HEK293 (cell line): ENCODE results near the gene GRIA1.

ENCODE experiments used
- CTCF ChIA-PET: fragments of 350-600 bp; formaldehyde crosslinking; extraction: SDS; loops from one replicate; lab custom pipeline; 2021; ENCODE audit warnings: antibody characterized with exemption; lab: Yijun Ruan, JAX
- POLR2A ChIA-PET: fragments of 300-600 bp; formaldehyde crosslinking; extraction: SDS; loops from one replicate; lab custom pipeline; 2020; ENCODE audit warnings: antibody characterized with exemption, inconsistent platforms; lab: Yijun Ruan, JAX
- H3K27ac ChIP-seq: fragments of 200-500 bp; sonication (Bioruptor generic); 2 replicates; pipeline ENCODE4 v1.5.1; 2014; ENCODE audit warnings: low read depth, low read length, control low read depth, inconsistent platforms; ENCODE audit errors: extremely low read depth
- H3K36me3 ChIP-seq, 2 experiments: fragments of 200-500 bp in 1 of 2; sonication (Bioruptor generic) in 1 of 2; 1 replicate in 1 of 2; 2 replicates in 1 of 2; pipeline ENCODE4 v1.5.1; 2014 to 2017; ENCODE audit warnings: inconsistent platforms in 2 of 2, low read length in 2 of 2; ENCODE audit not compliant: control insufficient read depth in 2 of 2, insufficient read depth in 1 of 2
- H3K4me1 ChIP-seq: fragments of 200-500 bp; sonication (Bioruptor generic); 2 replicates; pipeline ENCODE4 v1.5.1; 2014; ENCODE audit warnings: mild to moderate bottlenecking, low read length, inconsistent platforms; ENCODE audit not compliant: control insufficient read depth, insufficient read depth
- H3K4me3 ChIP-seq: 2 replicates; pipeline ENCODE4 v1.5.1; 2011; ENCODE audit warnings: low read depth, mild to moderate bottlenecking, control low read depth, low read length, moderate library complexity
- H3K9me3 ChIP-seq: fragments of 200-500 bp; sonication (Bioruptor generic); 2 replicates; pipeline ENCODE4 v1.5.1; 2014; ENCODE audit warnings: low read depth, low read length, inconsistent platforms; ENCODE audit not compliant: control insufficient read depth, insufficient read depth
- GLI4 ChIP-seq: fragments of 450-650 bp; formaldehyde crosslinking; IDR thresholded peaks from 2 replicates; pipeline ENCODE4 v1.5.1; 2016; ENCODE audit warnings: missing biosample characterization, missing genetic modification characterization
- HOXC10 ChIP-seq: sonication (generic); formaldehyde crosslinking; IDR thresholded peaks from 2 replicates; pipeline ENCODE4 v1.8.1; 2023; ENCODE audit warnings: mild to moderate bottlenecking, missing genetic modification reagents
- MYNN ChIP-seq: fragments of 450-650 bp; formaldehyde crosslinking; IDR thresholded peaks from 2 replicates; pipeline ENCODE4 v1.5.1; 2016; ENCODE audit warnings: missing biosample characterization, missing genetic modification characterization, borderline replicate concordance
- PRDM1 ChIP-seq: fragments of 450-650 bp; formaldehyde crosslinking; IDR thresholded peaks from 2 replicates; pipeline ENCODE4; 2016; ENCODE audit warnings: missing biosample characterization, missing genetic modification characterization
- YY2 ChIP-seq: fragments of 450-650 bp; formaldehyde crosslinking; IDR thresholded peaks from 2 replicates; pipeline ENCODE4 v1.5.1; 2016; ENCODE audit warnings: missing biosample characterization, missing genetic modification characterization
- ZBTB1 ChIP-seq: fragments of 450-650 bp; formaldehyde crosslinking; IDR thresholded peaks from 2 replicates; pipeline ENCODE4 v1.5.1; 2016; ENCODE audit warnings: missing biosample characterization, missing genetic modification characterization
- ZBTB48 ChIP-seq: fragments of 450-650 bp; formaldehyde crosslinking; IDR thresholded peaks from 2 replicates; pipeline ENCODE4 v1.5.1; 2016; ENCODE audit warnings: missing biosample characterization, missing genetic modification characterization
- ZBTB7A ChIP-seq: fragments of 450-650 bp; formaldehyde crosslinking; IDR thresholded peaks from 2 replicates; pipeline ENCODE4 v1.5.1; 2016; ENCODE audit warnings: low read depth, missing biosample characterization, missing genetic modification characterization
- ZNF155 ChIP-seq: fragments of 450-650 bp; formaldehyde crosslinking; IDR thresholded peaks from 2 replicates; pipeline ENCODE4 v1.5.1; 2016; ENCODE audit warnings: missing biosample characterization, missing genetic modification characterization
- ZNF324 ChIP-seq: fragments of 450-650 bp; formaldehyde crosslinking; IDR thresholded peaks from 2 replicates; pipeline ENCODE4 v1.5.1; 2016; ENCODE audit warnings: missing biosample characterization, missing genetic modification characterization
- ZNF341 ChIP-seq: fragments of 450-650 bp; formaldehyde crosslinking; IDR thresholded peaks from 2 replicates; pipeline ENCODE4; 2016; ENCODE audit warnings: low read depth, missing biosample characterization, missing genetic modification characterization
- ZNF549 ChIP-seq: fragments of 450-650 bp; IDR thresholded peaks from 2 replicates; pipeline ENCODE4 v1.5.1; 2018; ENCODE audit warnings: missing biosample characterization, missing genetic modification characterization, mild to moderate bottlenecking, inconsistent platforms, moderate library complexity
- ZNF585B ChIP-seq: fragments of 450-650 bp; formaldehyde crosslinking; IDR thresholded peaks from 2 replicates; pipeline ENCODE4 v1.5.1; 2016; ENCODE audit warnings: missing biosample characterization, missing genetic modification characterization
- ZNF623 ChIP-seq: fragments of 450-650 bp; formaldehyde crosslinking; IDR thresholded peaks from 2 replicates; pipeline ENCODE4 v1.5.1; 2016; ENCODE audit warnings: missing biosample characterization, missing genetic modification characterization
- ZNF654 ChIP-seq: fragments of 450-650 bp; formaldehyde crosslinking; IDR thresholded peaks from 2 replicates; pipeline ENCODE4 v1.5.1; 2016; ENCODE audit warnings: low read depth, missing biosample characterization, missing genetic modification characterization
- ZSCAN23 ChIP-seq: fragments of 450-650 bp; formaldehyde crosslinking; IDR thresholded peaks from 2 replicates; pipeline ENCODE4 v1.5.1; 2016; ENCODE audit warnings: missing biosample characterization, missing genetic modification characterization
- ZXDB ChIP-seq: fragments of 450-650 bp; formaldehyde crosslinking; IDR thresholded peaks from 2 replicates; pipeline ENCODE4 v1.5.1; 2016; ENCODE audit warnings: missing biosample characterization, missing genetic modification characterization
- TF ChIP-seq, protein P1 (sequence below): fragments of 450-650 bp; formaldehyde crosslinking; conservative IDR thresholded peaks from 2 replicates; pipeline ENCODE4 v1.5.1; 2016; ENCODE audit warnings: low read depth, missing biosample characterization, missing genetic modification characterization
- TF ChIP-seq, protein P2 (sequence below): fragments of 450-650 bp; formaldehyde crosslinking; IDR thresholded peaks from 2 replicates; pipeline ENCODE4 v1.5.1; 2016; ENCODE audit warnings: missing biosample characterization, missing genetic modification characterization
- TF ChIP-seq, protein P3 (sequence below): IDR thresholded peaks from 2 replicates; pipeline ENCODE4 v1.6.1; 2011; ENCODE audit warnings: mild to moderate bottlenecking, low read depth, low read length, borderline replicate concordance
- TF ChIP-seq, protein P4 (sequence below): fragments of 450-650 bp; formaldehyde crosslinking; IDR thresholded peaks from 2 replicates; pipeline ENCODE4 v1.5.1; 2017; ENCODE audit warnings: missing biosample characterization, missing genetic modification characterization
- TF ChIP-seq, protein P5 (sequence below): fragments of 450-650 bp; formaldehyde crosslinking; IDR thresholded peaks from 2 replicates; pipeline ENCODE4 v1.5.1; 2016; ENCODE audit warnings: missing biosample characterization, missing genetic modification characterization

GRIA1 gene

DNA sequence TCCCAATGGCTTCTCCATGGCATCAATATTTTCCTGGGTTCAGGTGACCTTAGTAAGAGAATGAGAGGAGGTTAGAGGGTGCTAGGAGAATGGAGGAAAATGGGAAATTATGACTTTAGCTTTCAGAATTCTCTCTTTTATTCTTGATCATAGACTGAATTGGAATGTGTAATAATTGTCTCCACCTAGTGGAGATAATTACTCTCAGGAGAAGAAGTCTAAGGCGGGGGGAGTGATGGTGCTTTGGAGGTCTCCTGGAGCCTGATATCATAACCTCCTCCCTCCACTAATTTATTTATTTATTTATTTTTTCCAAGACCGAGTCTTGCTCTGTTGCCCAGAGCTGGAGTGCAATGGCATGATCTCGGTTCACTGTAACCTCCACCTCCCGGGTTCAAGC, 221.3 kb downstream of the GRIA1 start (continued):
- TF ChIP-seq, protein P1, sequence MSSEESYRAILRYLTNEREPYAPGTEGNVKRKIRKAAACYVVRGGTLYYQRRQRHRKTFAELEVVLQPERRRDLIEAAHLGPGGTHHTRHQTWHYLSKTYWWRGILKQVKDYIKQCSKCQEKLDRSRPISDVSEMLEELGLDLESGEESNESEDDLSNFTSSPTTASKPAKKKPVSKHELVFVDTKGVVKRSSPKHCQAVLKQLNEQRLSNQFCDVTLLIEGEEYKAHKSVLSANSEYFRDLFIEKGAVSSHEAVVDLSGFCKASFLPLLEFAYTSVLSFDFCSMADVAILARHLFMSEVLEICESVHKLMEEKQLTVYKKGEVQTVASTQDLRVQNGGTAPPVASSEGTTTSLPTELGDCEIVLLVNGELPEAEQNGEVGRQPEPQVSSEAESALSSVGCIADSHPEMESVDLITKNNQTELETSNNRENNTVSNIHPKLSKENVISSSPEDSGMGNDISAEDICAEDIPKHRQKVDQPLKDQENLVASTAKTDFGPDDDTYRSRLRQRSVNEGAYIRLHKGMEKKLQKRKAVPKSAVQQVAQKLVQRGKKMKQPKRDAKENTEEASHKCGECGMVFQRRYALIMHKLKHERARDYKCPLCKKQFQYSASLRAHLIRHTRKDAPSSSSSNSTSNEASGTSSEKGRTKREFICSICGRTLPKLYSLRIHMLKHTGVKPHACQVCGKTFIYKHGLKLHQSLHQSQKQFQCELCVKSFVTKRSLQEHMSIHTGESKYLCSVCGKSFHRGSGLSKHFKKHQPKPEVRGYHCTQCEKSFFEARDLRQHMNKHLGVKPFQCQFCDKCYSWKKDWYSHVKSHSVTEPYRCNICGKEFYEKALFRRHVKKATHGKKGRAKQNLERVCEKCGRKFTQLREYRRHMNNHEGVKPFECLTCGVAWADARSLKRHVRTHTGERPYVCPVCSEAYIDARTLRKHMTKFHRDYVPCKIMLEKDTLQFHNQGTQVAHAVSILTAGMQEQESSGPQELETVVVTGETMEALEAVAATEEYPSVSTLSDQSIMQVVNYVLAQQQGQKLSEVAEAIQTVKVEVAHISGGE (tag by site-specific recombination) = no peak
- TF ChIP-seq, protein P2, sequence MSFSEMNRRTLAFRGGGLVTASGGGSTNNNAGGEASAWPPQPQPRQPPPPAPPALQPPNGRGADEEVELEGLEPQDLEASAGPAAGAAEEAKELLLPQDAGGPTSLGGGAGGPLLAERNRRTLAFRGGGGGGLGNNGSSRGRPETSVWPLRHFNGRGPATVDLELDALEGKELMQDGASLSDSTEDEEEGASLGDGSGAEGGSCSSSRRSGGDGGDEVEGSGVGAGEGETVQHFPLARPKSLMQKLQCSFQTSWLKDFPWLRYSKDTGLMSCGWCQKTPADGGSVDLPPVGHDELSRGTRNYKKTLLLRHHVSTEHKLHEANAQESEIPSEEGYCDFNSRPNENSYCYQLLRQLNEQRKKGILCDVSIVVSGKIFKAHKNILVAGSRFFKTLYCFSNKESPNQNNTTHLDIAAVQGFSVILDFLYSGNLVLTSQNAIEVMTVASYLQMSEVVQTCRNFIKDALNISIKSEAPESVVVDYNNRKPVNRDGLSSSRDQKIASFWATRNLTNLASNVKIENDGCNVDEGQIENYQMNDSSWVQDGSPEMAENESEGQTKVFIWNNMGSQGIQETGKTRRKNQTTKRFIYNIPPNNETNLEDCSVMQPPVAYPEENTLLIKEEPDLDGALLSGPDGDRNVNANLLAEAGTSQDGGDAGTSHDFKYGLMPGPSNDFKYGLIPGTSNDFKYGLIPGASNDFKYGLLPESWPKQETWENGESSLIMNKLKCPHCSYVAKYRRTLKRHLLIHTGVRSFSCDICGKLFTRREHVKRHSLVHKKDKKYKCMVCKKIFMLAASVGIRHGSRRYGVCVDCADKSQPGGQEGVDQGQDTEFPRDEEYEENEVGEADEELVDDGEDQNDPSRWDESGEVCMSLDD (tag by site-specific recombination) = no peak
- no peak for TF ChIP-seq ZNF549
- TF ChIP-seq, all 188 proteins: peak for 0

DNA sequence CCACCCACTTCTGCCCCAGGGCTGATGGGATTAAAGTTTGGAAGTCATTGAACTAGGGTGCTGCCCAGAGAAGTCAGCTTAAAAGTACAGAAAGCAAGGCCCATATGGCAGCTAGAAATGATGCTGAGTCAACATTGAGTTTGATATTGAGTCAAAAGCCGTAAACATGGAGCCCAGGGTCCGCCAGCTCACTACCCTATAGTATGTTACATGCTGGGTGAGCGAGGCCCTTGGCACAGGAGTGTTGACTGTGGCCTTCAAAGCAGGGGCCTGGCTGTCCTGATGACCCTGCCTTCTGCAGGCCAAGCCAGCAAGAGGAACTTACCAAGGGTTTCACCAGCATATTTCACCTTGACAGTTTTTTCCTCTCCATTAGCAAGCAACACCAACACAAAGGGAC, 222.5 kb downstream of the GRIA1 start:
- CTCF ChIA-PET = interaction anchor here (1.1 kb wide), 1 partner anchor 26 kb away, joined by 3 read pairs; no protein-coding TSS in a partner anchor

DNA sequence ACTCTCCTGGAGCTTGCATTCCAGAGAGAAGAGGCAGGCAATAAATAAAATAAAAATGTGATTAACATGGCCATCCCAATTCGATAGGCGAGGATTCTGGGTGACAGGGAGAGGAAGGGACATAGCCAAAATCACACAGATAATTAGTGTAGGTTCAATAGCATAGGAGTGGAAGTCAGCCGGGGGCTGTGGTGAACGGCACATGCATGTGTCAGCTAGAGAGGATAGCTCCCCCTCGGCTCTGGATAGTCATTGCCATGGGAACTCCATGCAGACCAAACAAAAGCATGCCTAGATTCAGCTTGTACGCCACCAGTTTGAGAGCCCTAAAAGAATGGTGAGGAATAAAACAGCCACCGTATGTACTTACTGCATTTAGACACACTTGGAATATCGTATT, 223.5 kb downstream of the GRIA1 start:
- Histone ChIP-seq H3K4me3 (no peak overlapping the region), H3K9me3 (no peaks in the 10 kb centered on the region), H3K27ac (no peak overlapping the region), H3K4me1 (no peaks in the 10 kb centered on the region), H3K36me3 (no peaks in the 10 kb centered on the region)
- ChIA-PET POLR2A (no interaction called here), CTCF (interaction anchor here (0.6 to 0.7 kb wide), 2 partner anchors 218 to 267 kb away, joined by 3 read pairs; no protein-coding TSS in a partner anchor)
- TF ChIP-seq ZNF623 (tag by site-specific recombination) = no peak
- TF ChIP-seq GLI4 (tag by site-specific recombination) = no peak
- TF ChIP-seq PRDM1 (tag by site-specific recombination) = no peak
- TF ChIP-seq ZBTB7A (tag by site-specific recombination) = no peak
- no peak for TF ChIP-seq ZSCAN23 (tag by site-specific recombination)
- no peak for TF ChIP-seq ZNF324 (tag by site-specific recombination)
- TF ChIP-seq ZXDB (tag by site-specific recombination) = no peak
- TF ChIP-seq, protein P3, sequence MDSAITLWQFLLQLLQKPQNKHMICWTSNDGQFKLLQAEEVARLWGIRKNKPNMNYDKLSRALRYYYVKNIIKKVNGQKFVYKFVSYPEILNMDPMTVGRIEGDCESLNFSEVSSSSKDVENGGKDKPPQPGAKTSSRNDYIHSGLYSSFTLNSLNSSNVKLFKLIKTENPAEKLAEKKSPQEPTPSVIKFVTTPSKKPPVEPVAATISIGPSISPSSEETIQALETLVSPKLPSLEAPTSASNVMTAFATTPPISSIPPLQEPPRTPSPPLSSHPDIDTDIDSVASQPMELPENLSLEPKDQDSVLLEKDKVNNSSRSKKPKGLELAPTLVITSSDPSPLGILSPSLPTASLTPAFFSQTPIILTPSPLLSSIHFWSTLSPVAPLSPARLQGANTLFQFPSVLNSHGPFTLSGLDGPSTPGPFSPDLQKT = no peak
- no peak for TF ChIP-seq YY2
- TF ChIP-seq, protein P4, sequence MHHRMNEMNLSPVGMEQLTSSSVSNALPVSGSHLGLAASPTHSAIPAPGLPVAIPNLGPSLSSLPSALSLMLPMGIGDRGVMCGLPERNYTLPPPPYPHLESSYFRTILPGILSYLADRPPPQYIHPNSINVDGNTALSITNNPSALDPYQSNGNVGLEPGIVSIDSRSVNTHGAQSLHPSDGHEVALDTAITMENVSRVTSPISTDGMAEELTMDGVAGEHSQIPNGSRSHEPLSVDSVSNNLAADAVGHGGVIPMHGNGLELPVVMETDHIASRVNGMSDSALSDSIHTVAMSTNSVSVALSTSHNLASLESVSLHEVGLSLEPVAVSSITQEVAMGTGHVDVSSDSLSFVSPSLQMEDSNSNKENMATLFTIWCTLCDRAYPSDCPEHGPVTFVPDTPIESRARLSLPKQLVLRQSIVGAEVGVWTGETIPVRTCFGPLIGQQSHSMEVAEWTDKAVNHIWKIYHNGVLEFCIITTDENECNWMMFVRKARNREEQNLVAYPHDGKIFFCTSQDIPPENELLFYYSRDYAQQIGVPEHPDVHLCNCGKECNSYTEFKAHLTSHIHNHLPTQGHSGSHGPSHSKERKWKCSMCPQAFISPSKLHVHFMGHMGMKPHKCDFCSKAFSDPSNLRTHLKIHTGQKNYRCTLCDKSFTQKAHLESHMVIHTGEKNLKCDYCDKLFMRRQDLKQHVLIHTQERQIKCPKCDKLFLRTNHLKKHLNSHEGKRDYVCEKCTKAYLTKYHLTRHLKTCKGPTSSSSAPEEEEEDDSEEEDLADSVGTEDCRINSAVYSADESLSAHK (tag by site-specific recombination) = no peak

More for the DNA sequence above, 222.5 kb downstream of the GRIA1 start:
- Histone ChIP-seq H3K4me3 (no peak overlapping the region), H3K4me1 (no peaks in the 10 kb centered on the region), H3K27ac (no peak overlapping the region), H3K9me3 (no peaks in the 10 kb centered on the region), H3K36me3 (no peaks in the 10 kb centered on the region)
- TF ChIP-seq ZNF585B (tag by site-specific recombination) (no peak), ZBTB48 (tag by site-specific recombination) (no peak), ZNF654 (tag by site-specific recombination) (no peak), HOXC10 (CRISPR knock-in tag) (no peak), MYNN (tag by site-specific recombination) (no peak), ZBTB1 (no peak), ZNF341 (tag by site-specific recombination) (no peak), ZNF155 (tag by site-specific recombination) (no peak)
- TF ChIP-seq, protein P5, sequence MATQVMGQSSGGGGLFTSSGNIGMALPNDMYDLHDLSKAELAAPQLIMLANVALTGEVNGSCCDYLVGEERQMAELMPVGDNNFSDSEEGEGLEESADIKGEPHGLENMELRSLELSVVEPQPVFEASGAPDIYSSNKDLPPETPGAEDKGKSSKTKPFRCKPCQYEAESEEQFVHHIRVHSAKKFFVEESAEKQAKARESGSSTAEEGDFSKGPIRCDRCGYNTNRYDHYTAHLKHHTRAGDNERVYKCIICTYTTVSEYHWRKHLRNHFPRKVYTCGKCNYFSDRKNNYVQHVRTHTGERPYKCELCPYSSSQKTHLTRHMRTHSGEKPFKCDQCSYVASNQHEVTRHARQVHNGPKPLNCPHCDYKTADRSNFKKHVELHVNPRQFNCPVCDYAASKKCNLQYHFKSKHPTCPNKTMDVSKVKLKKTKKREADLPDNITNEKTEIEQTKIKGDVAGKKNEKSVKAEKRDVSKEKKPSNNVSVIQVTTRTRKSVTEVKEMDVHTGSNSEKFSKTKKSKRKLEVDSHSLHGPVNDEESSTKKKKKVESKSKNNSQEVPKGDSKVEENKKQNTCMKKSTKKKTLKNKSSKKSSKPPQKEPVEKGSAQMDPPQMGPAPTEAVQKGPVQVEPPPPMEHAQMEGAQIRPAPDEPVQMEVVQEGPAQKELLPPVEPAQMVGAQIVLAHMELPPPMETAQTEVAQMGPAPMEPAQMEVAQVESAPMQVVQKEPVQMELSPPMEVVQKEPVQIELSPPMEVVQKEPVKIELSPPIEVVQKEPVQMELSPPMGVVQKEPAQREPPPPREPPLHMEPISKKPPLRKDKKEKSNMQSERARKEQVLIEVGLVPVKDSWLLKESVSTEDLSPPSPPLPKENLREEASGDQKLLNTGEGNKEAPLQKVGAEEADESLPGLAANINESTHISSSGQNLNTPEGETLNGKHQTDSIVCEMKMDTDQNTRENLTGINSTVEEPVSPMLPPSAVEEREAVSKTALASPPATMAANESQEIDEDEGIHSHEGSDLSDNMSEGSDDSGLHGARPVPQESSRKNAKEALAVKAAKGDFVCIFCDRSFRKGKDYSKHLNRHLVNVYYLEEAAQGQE (tag by site-specific recombination) = no peak
- POLR2A ChIA-PET = no interaction called here
